Activated naive CD4-positive, alpha-beta T cell treated with anti-CD3 and anti-CD28 coated beads for 36 hours (primary cell): Measurements from ENCODE around the gene KLRC1. TPM values are rescaled to one million over a fixed set of nuclear protein-coding genes. Genes with fewer than 3 reads are reported as not detected.
"Not testable (repeated sequence)": the region's sequence is repeated elsewhere in the genome, so short reads cannot be mapped to it uniquely, and the experiment has no call there.

ENCODE experiments used
- CTCF ChIA-PET: fragments of 350-600 bp; sonication (Branson Sonifier 250); formaldehyde crosslinking; loops from one replicate; lab custom pipeline; 2021; ENCODE audit warnings: antibody characterized with exemption; lab: Charles Lee
- DNase-seq: peaks from one replicate; pipeline ENCODE4 v3.0.0-alpha.2; 2020
- H3K27ac Mint-ChIP-seq: one replicate; pipeline ENCODE4 v1.8.0; 2021; ENCODE audit warnings: mild to moderate bottlenecking, mixed read lengths
- H3K27me3 Mint-ChIP-seq: one replicate; pipeline ENCODE4 v1.8.0; 2021; ENCODE audit warnings: low read depth, mixed read lengths
- H3K36me3 Mint-ChIP-seq: one replicate; pipeline ENCODE4 v1.8.0; 2021; ENCODE audit warnings: low read depth, mixed read lengths
- H3K4me1 Mint-ChIP-seq: one replicate; pipeline ENCODE4 v1.8.0; 2021; ENCODE audit warnings: low read depth, mixed read lengths
- H3K4me3 Mint-ChIP-seq: one replicate; pipeline ENCODE4 v1.8.0; 2021; ENCODE audit warnings: mild to moderate bottlenecking, moderate library complexity, mixed read lengths
- H3K9me3 Mint-ChIP-seq: one replicate; pipeline ENCODE4 v1.8.0; 2021; ENCODE audit warnings: mixed read lengths
- intact Hi-C: fragments of 100-400 bp; cut with micrococcal nuclease; formaldehyde crosslinking; loops from one replicate; pipeline ENCODE4 v1.15.1; 2023
- total RNA-seq, 2 experiments: library from RNA; stranded (reverse); gene quantifications; one replicate each; pipeline ENCODE4 v1.2.3, GENCODE V29; 2021

Gene KLRC1
- under 1 TPM in 1 of 2 experiments, not detected in 1; 0.21 TPM for total RNA-seq

DNA sequence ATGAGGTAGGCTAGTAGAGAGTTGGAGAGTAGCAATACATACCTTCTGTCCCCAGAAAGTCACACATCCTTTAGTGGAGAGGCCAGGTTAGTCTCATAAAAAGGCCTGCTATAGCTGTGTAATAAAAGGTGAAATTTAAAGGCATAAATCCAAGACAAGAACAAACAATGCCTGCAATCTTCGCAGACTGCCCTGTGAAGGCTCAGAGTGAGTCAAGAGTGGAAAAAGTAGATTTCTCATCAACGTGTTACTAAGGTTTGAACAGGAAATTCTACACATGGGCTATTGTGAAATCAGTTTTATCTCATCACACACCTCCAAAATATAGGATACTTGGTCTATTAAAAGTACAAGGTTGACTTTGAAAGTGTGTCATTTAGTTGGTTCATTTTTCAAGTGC is at the start of gene KLRC1:
TSS of gene KLRC1 (minus strand) at position 222 of the 400 bp plus-strand sequence. CDS start 2,221 bp downstream, outside the sequence.
- CTCF ChIA-PET, result no interaction called here
- H3K27me3 Mint-ChIP-seq, result no peaks in the 10 kb centered on the region

DNA sequence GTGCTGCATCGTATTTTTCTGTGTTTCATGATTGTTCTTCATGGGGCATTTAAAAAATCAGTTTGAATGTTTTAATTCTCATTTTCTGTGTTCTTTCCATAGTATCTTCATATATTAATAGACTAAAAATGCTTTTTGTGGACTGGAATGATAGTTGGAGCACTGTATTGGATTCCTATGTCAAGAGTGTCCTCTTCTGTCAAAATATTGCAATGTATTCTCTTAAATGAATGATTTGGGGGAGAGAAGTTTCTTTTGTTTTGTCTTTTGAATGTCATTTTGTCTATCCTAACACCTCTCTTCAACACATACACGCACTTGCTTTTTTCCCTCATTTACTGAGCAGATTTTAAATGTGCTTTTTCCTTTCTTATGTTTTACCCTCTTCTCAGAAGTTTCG is 47.9 kb upstream of the KLRC1 start:
- Mint-ChIP-seq H3K4me3 (no peak overlapping the region), H3K4me1 (peaks cover 16% of the 10 kb centered on the region), H3K9me3 (no peaks in the 10 kb centered on the region), H3K27ac (no peak overlapping the region), H3K36me3 (no peaks in the 10 kb centered on the region), H3K27me3 (peaks cover 19% of the 10 kb centered on the region)
- CTCF ChIA-PET, result interaction anchor here (0.5 kb wide), 1 partner anchor 182 kb away, joined by 3 read pairs; no protein-coding TSS in a partner anchor
- intact Hi-C loops, result loop anchor here (1.0 to 5.0 kb wide), 5 partner anchors 56 to 349 kb away; no protein-coding TSS in a partner anchor
- DNase-seq, result no peak

More for the DNA sequence above, at the start of gene KLRC1:
- H3K9me3 Mint-ChIP-seq, result peaks cover 24% of the 10 kb centered on the region
- no peak within 1 kb of the TSS for H3K27ac Mint-ChIP-seq
- no peak for DNase-seq
- intact Hi-C loops, result no loop called here
- peaks cover 4% of the 10 kb centered on the region for H3K36me3 Mint-ChIP-seq
- no peaks in the 10 kb centered on the region for H3K4me1 Mint-ChIP-seq
- no peak within 1 kb of the TSS for H3K4me3 Mint-ChIP-seq

DNA sequence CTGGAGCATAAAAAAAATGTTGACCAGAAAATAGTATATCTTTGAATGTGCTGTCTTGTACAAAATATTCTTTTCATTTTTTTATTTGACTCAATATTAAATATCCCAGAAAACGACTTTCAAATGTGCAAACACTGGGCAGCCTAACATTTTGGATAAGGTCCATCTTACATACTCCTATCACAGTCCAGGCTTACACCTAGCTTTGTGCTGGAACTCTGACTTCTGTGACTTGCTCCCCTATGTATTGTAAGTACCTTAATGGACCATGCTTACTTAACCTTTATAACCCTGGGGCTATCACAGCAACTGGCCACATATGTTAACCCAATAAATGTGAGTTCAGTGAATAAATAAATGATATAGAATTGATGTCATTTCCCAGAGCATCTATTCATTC is 44.9 kb upstream of the KLRC1 start:
- H3K4me3 Mint-ChIP-seq, result no peak overlapping the region
- H3K4me1 Mint-ChIP-seq, result peaks cover 10% of the 10 kb centered on the region
- no peaks in the 10 kb centered on the region for H3K36me3 Mint-ChIP-seq
- DNase-seq, result no peak
- no peak overlapping the region for H3K27ac Mint-ChIP-seq
- intact Hi-C loops, result no loop called here
- peaks cover 32% of the 10 kb centered on the region for H3K27me3 Mint-ChIP-seq
- CTCF ChIA-PET, result no interaction called here
- no peaks in the 10 kb centered on the region for H3K9me3 Mint-ChIP-seq

DNA sequence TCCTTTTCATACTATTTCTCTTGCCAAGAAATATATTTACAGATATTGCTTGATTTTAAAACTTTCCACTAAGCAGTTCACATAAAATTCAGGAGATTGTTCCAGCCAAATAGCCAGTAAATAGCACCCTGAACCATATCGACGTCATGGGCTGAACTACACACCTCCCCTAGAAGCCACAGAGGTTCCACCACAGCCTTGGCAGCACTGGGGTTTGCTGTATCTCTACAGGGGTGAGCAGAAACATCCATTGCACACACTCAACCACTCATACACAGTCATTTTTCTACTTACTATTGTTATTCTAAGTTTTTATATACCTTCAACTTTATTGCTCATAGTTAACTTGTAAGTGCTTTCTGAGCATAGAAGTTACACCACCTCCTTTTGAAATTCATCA is 44.4 kb upstream of the KLRC1 start:
- H3K36me3 Mint-ChIP-seq, result no peaks in the 10 kb centered on the region
- peak; percentile 27 for DNase-seq

DNA sequence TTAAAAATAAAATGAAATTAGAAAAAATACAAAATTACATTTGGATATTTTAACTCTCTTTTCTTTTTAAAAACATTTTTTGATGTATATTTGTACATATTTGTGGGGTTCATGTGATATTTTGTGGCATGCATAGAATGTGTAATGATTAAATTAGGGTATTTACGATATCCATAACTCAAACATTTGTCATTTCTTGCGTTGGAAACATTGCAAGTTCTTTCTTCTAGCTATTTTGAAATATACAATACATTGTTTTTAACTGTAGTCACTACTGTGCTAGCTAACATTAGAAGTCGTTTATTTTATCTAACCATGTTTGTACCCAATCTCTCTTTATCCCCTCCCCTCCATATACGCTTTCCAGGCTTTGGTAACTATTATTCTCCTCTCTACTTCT is 38.6 kb upstream of the KLRC1 start:
- Mint-ChIP-seq H3K36me3 (no peaks in the 10 kb centered on the region), H3K4me1 (no peaks in the 10 kb centered on the region), H3K27ac (no peak overlapping the region), H3K4me3 (no peak overlapping the region), H3K9me3 (peaks cover 4% of the 10 kb centered on the region), H3K27me3 (peaks cover 32% of the 10 kb centered on the region)
- intact Hi-C loops, result no loop called here
- DNase-seq, result no peak
- CTCF ChIA-PET, result no interaction called here

More for the DNA sequence above, 44.4 kb upstream of the KLRC1 start:
- H3K27me3 Mint-ChIP-seq, result peaks cover 33% of the 10 kb centered on the region
- no peak overlapping the region for H3K27ac Mint-ChIP-seq
- peaks cover 9% of the 10 kb centered on the region for H3K4me1 Mint-ChIP-seq
- CTCF ChIA-PET, result no interaction called here
- H3K9me3 Mint-ChIP-seq, result no peaks in the 10 kb centered on the region
- no peak overlapping the region for H3K4me3 Mint-ChIP-seq
- intact Hi-C loops, result no loop called here

DNA sequence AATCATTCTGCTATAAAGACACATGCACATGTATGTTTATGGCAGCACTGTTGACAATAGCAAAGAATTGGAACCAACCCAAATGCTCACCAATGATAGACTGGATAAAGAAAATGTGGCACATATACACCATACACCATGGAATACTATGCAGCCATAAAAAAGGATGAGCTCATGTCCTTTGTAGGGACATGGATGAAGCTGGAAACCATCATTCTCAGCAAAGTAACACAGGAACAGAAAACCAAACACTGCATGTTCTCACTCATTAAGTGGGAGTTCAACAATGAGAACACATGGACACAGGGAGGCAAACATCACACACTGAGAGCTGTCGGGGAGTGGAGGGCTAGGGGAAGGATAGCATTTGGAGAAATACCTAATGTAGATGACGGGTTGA is 34.2 kb upstream of the KLRC1 start:
- H3K27ac Mint-ChIP-seq, DNase-seq, H3K4me1 Mint-ChIP-seq, CTCF ChIA-PET, H3K9me3 Mint-ChIP-seq, H3K36me3 Mint-ChIP-seq, intact Hi-C loops, H3K4me3 Mint-ChIP-seq: not testable (repeated sequence)
- peaks cover 24% of the 10 kb centered on the region for H3K27me3 Mint-ChIP-seq

DNA sequence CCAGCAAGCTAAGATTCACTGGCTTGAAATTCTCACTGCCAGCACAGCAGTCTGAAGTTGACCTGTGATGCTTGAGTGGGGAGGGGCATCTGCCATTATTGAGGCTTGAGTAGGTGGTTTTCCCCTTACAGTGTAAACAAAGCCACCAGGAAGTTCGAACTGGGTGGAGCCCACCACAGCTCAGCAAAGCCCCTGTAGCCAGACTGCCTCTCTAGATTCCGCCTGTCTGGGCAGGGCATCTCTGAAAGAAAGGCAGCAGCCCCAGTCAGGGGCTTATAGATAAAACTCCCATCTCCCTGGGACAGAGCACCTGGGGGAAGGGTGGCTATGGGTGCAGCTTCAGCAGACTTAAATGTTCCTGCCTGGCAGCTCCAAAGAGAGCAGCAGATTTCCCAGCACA is 28.7 kb upstream of the KLRC1 start:
- H3K4me1 Mint-ChIP-seq, H3K9me3 Mint-ChIP-seq, DNase-seq, H3K4me3 Mint-ChIP-seq, H3K27ac Mint-ChIP-seq, intact Hi-C loops, H3K36me3 Mint-ChIP-seq: not testable (repeated sequence)
- CTCF ChIA-PET, result interaction anchor here (0.6 kb wide), 1 partner anchor 51 kb away, joined by 4 read pairs; no protein-coding TSS in a partner anchor
- H3K27me3 Mint-ChIP-seq, result peaks cover 26% of the 10 kb centered on the region

DNA sequence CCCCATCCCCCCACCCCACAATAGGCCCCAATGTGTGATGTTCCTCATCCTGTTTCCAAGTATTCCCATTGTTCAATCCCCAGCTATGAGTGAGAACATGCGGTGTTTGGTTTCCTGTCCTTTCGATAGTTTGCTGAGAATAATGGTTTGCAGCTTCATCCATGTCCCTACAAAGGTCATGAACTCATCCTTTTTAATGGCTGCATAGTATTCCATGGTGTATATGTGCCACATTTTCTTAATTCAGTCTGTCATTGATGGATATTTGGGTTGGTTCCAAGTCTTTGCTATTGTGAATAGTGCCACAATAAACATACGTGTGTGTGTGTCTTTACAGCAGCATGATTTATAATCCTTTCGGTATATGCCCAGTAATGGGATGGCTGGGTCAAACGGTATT is 19.6 kb upstream of the KLRC1 start:
- CTCF ChIA-PET, intact Hi-C loops: not testable (repeated sequence)

DNA sequence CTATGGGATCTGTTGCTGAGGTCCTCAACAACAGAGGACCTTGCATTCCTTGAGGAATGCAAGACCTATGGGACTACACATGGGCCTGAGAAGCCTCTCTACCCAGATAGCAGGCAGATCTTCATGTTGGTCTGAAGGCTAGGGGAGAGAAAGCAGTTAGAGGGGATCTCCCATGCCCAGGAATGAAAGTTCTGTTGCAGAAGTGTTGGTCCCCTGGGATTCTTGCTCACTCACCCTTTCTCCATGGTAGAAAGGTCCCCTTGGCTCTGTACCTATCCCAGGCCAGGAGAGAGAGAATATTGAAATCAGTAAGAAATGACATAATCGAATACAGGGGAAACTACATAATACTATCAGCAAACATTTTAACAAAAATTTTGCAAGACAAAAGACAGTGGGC is 16.5 kb upstream of the KLRC1 start:
- peaks cover 34% of the 10 kb centered on the region for H3K27me3 Mint-ChIP-seq
- H3K36me3 Mint-ChIP-seq, result no peaks in the 10 kb centered on the region
- intact Hi-C loops, result no loop called here
- H3K9me3 Mint-ChIP-seq, result peaks cover 3% of the 10 kb centered on the region
- no peak for DNase-seq
- no peaks in the 10 kb centered on the region for H3K4me1 Mint-ChIP-seq
- no peak overlapping the region for H3K27ac Mint-ChIP-seq
- CTCF ChIA-PET, result no interaction called here
- H3K4me3 Mint-ChIP-seq, result no peak overlapping the region

More for the DNA sequence above, 19.6 kb upstream of the KLRC1 start:
- not testable (repeated sequence) for H3K4me1 Mint-ChIP-seq, H3K36me3 Mint-ChIP-seq, H3K27ac Mint-ChIP-seq, H3K4me3 Mint-ChIP-seq, H3K9me3 Mint-ChIP-seq, DNase-seq
- peaks cover 13% of the 10 kb centered on the region for H3K27me3 Mint-ChIP-seq

DNA sequence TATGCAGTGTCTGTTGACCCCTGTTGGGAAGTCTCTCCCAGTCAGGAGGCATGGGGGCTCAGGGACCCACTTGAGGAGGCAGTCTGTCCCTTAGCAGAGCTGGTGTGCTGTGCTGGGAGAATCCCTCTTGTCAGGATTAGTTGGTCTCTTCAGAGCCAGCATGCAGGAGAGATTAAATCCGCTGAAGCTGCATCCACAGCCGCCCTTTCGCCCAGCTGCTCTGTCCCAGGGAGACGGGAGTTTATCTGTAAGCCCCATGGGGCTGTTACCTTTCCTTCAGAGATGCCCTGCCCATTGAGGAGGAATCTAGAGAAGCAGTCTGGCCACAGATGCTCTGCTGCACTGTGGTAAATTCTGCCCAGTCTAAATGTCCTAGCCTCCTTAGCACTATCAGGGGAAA is 13.1 kb upstream of the KLRC1 start:
- no peak for DNase-seq
- Mint-ChIP-seq H3K27me3 (peaks cover 42% of the 10 kb centered on the region), H3K9me3 (no peaks in the 10 kb centered on the region), H3K27ac (no peak overlapping the region), H3K36me3 (no peaks in the 10 kb centered on the region), H3K4me3 (no peak overlapping the region), H3K4me1 (no peaks in the 10 kb centered on the region)
- intact Hi-C loops, result no loop called here
- CTCF ChIA-PET, result interaction anchor here (0.6 kb wide), 1 partner anchor 274 kb away, joined by 3 read pairs; no protein-coding TSS in a partner anchor

DNA sequence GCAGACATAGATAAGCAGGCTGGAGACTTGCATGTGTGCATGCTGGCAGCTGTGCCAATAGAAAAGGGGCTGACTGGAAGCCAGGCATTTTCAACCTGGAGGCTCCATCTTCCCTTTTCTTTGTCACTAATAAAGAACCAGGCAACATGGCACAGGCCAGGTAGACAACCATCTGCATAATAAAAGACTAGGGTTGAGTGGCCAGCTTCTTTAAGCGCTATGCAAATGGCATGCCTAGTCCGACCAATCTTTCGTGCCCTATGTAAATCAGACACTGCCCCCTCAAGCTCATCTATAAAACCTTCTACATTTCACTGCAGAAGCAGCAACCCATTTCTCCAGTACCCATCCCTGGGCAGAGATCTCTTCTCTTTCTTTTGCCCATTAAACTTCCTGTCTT is 4.6 kb upstream of the KLRC1 start:
- intact Hi-C loops, result no loop called here
- Mint-ChIP-seq H3K27ac (no peak overlapping the region), H3K4me3 (no peak overlapping the region), H3K27me3 (peaks cover 5% of the 10 kb centered on the region), H3K4me1 (no peaks in the 10 kb centered on the region), H3K9me3 (peaks cover 24% of the 10 kb centered on the region), H3K36me3 (peaks cover 4% of the 10 kb centered on the region)
- CTCF ChIA-PET, result interaction anchor here (1.4 kb wide), 1 partner anchor 70 kb away, joined by 3 read pairs; no protein-coding TSS in a partner anchor
- DNase-seq, result no peak

DNA sequence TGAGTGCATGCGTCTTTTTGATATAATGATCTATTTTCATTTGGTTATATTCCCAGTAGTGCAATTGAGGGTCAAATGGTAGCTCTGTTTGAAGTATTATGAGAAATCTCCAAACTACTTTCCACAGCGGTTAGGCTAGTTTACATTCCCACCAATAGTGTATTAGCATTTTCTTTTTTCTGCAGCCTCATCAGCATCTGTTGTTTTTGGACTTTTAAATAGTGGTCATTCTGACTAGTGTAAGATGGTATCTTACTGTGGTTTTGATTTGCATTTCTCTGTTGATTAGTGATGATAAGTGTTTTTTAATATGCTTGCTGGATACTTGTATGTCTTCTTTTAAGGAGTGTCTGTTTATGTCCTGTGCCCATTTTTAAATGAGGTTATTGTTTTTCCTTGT is 3.7 kb upstream of the KLRC1 start:
- no peak overlapping the region for H3K27ac Mint-ChIP-seq
- H3K9me3 Mint-ChIP-seq, result peaks cover 24% of the 10 kb centered on the region
- CTCF ChIA-PET, result no interaction called here
- no peak for DNase-seq
- intact Hi-C loops, result no loop called here
- H3K36me3 Mint-ChIP-seq, result peaks cover 4% of the 10 kb centered on the region
- no peak overlapping the region for H3K4me3 Mint-ChIP-seq
- H3K27me3 Mint-ChIP-seq, result peaks cover 2% of the 10 kb centered on the region
- H3K4me1 Mint-ChIP-seq, result no peaks in the 10 kb centered on the region

DNA sequence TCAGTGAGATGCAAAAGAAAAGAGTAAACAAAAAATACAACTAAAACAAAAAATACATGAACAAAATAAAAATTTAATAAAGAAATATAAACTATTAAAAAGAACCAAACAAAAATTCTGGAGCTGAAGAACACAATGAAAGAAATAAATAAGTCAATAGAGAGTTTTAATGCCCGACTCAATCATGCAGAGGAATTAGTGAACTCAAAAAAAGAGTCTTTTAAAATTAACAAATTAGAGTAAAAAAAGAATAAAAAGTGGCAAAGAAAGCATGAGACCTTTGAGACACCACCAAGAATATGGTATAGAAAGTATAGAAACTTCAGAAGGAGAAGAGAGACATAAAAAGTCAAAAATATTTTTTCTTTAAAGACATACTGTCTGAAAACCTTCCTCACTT is 2.6 kb upstream of the KLRC1 start:
- H3K4me1 Mint-ChIP-seq, result no peaks in the 10 kb centered on the region

More for the DNA sequence above, 2.6 kb upstream of the KLRC1 start:
- Mint-ChIP-seq H3K9me3 (peaks cover 24% of the 10 kb centered on the region), H3K27me3 (peaks cover 2% of the 10 kb centered on the region), H3K27ac (no peak overlapping the region), H3K4me3 (no peak overlapping the region), H3K36me3 (peaks cover 4% of the 10 kb centered on the region)
- no peak for DNase-seq
- CTCF ChIA-PET, result no interaction called here
- intact Hi-C loops, result no loop called here
